DOHH2 (cell line): ENCODE measurements around the gene PNPLA8.

Source experiments
- EZH2phosphoT487 ChIP-seq: fragments of 200-600 bp; sonication (generic); IDR thresholded peaks from 2 replicates; pipeline ENCODE4 v1.6.1; 2017; ENCODE audit warnings: borderline replicate concordance, mild to moderate bottlenecking, antibody characterized with exemption, low read length, moderate library complexity, mixed read lengths
- TF ChIP-seq, protein P1 (sequence below): fragments of 200-600 bp; sonication (generic); IDR thresholded peaks from one replicate; pipeline ENCODE4 v1.5.1; 2014; ENCODE audit warnings: antibody characterized with exemption, mild to moderate bottlenecking, low read depth, low read length; ENCODE audit not compliant: poor library complexity, severe bottlenecking

DNA sequence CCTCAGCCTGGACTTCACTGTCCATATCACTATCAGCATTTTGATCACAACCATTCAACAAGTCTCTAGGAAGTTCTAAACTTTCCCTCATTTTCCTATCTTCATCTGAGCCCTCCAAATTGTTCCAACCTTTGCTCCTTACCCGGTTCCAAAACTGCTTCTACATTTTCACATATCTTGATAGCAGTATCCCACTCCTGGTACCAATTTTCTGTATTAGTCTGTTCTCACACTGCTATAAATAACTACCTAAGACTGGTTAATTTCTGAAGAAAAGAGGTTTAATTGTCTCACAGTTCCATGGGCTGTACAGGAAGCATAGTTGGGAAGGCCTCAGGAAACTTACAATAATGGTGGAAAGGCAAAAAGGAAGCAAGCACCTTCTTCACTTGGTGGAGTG, 31.7 kb upstream of the PNPLA8 start:
- TF ChIP-seq, protein P1, sequence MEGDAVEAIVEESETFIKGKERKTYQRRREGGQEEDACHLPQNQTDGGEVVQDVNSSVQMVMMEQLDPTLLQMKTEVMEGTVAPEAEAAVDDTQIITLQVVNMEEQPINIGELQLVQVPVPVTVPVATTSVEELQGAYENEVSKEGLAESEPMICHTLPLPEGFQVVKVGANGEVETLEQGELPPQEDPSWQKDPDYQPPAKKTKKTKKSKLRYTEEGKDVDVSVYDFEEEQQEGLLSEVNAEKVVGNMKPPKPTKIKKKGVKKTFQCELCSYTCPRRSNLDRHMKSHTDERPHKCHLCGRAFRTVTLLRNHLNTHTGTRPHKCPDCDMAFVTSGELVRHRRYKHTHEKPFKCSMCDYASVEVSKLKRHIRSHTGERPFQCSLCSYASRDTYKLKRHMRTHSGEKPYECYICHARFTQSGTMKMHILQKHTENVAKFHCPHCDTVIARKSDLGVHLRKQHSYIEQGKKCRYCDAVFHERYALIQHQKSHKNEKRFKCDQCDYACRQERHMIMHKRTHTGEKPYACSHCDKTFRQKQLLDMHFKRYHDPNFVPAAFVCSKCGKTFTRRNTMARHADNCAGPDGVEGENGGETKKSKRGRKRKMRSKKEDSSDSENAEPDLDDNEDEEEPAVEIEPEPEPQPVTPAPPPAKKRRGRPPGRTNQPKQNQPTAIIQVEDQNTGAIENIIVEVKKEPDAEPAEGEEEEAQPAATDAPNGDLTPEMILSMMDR: no peak
- TF ChIP-seq EZH2phosphoT487: no peak
